NB4 (cell line): ENCODE results near the gene RBM19.
A peak's percentile ranks its signal among the peaks of the same experiment; 100 is the strongest.

ENCODE experiments used
- MYC ChIP-seq: IDR thresholded peaks from 2 replicates; pipeline ENCODE4 v1.6.1; 2011; ENCODE audit warnings: low read depth, low read length
- POLR2A ChIP-seq: IDR thresholded peaks from 2 replicates; pipeline ENCODE4 v1.6.1; 2011; ENCODE audit warnings: mild to moderate bottlenecking; ENCODE audit not compliant: insufficient read length; ENCODE audit errors: extremely low read depth
- TF ChIP-seq, protein P1 (sequence below): IDR thresholded peaks from one replicate; pipeline ENCODE4 v1.5.1; 2012; ENCODE audit warnings: low read depth, low read length
- TF ChIP-seq, protein P2 (sequence below): IDR thresholded peaks from 2 replicates; pipeline ENCODE4 v1.6.1; 2011; ENCODE audit warnings: low read depth, low read length

DNA sequence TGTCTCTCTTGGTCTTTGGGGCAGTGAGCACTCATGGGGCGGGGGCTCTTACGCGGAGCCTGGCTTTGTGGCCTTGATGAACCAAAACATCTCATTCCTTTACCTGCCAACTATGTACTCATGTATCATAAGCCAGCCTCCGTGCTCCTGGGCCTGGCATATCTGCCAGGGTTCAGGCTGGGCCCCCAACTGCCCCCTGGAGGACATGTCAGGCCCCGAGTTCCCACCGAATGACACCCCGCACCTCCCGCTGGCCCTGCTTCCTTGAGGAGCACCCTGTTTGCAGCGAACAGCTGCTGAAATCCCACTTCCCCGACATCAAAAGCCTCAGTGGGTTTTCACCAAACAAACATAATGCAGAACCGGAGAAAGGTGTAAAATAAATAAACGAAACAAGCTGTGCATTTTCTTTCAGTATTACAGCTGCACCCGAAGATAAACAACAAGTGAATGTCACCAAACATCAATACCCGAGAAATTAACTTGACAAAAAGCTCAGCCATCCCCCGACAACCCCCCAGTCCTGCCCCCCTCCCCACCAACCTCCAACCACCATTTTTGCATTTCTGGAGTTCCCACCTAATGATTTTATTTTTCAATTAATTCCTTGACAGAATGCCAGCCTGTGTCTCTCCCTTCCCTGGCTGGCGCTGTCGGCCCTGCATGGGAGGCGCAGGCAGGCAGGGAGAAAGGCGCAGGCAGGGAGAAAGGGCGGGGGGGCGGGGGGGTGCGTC, 139.2 kb downstream of the RBM19 start:
- TF ChIP-seq POLR2A (no peak), MYC (no peak)
- TF ChIP-seq, protein P1, sequence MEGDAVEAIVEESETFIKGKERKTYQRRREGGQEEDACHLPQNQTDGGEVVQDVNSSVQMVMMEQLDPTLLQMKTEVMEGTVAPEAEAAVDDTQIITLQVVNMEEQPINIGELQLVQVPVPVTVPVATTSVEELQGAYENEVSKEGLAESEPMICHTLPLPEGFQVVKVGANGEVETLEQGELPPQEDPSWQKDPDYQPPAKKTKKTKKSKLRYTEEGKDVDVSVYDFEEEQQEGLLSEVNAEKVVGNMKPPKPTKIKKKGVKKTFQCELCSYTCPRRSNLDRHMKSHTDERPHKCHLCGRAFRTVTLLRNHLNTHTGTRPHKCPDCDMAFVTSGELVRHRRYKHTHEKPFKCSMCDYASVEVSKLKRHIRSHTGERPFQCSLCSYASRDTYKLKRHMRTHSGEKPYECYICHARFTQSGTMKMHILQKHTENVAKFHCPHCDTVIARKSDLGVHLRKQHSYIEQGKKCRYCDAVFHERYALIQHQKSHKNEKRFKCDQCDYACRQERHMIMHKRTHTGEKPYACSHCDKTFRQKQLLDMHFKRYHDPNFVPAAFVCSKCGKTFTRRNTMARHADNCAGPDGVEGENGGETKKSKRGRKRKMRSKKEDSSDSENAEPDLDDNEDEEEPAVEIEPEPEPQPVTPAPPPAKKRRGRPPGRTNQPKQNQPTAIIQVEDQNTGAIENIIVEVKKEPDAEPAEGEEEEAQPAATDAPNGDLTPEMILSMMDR, result peak; percentile 11
- TF ChIP-seq, protein P2, sequence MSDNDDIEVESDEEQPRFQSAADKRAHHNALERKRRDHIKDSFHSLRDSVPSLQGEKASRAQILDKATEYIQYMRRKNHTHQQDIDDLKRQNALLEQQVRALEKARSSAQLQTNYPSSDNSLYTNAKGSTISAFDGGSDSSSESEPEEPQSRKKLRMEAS, result no peak
